Epithelial cell of esophagus (primary cell): ENCODE measurements around the gene ARAP2.

Source experiments
- DNase-seq: peaks from one replicate; pipeline ENCODE4 v3.0.0; 2010; ENCODE audit warnings: low read depth
- H3K4me3 ChIP-seq: 2 replicates; pipeline ENCODE4 v1.5.1; 2011; ENCODE audit warnings: mild to moderate bottlenecking, low read length, control low read depth
- TF ChIP-seq, protein P1 (sequence below): IDR thresholded peaks from 2 replicates; pipeline ENCODE4 v1.5.1; 2011; ENCODE audit warnings: low read depth, mild to moderate bottlenecking, low read length, control low read depth, inconsistent platforms; ENCODE audit not compliant: insufficient read depth; ENCODE audit errors: missing control alignments

The ARAP2 gene

GRCh38 chr4:36042122-36042970, 202.0 kb downstream of the ARAP2 start:
- no peak for DNase-seq
- H3K4me3 ChIP-seq: no peak overlapping the region
- TF ChIP-seq, protein P1, sequence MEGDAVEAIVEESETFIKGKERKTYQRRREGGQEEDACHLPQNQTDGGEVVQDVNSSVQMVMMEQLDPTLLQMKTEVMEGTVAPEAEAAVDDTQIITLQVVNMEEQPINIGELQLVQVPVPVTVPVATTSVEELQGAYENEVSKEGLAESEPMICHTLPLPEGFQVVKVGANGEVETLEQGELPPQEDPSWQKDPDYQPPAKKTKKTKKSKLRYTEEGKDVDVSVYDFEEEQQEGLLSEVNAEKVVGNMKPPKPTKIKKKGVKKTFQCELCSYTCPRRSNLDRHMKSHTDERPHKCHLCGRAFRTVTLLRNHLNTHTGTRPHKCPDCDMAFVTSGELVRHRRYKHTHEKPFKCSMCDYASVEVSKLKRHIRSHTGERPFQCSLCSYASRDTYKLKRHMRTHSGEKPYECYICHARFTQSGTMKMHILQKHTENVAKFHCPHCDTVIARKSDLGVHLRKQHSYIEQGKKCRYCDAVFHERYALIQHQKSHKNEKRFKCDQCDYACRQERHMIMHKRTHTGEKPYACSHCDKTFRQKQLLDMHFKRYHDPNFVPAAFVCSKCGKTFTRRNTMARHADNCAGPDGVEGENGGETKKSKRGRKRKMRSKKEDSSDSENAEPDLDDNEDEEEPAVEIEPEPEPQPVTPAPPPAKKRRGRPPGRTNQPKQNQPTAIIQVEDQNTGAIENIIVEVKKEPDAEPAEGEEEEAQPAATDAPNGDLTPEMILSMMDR: no peak

DNA sequence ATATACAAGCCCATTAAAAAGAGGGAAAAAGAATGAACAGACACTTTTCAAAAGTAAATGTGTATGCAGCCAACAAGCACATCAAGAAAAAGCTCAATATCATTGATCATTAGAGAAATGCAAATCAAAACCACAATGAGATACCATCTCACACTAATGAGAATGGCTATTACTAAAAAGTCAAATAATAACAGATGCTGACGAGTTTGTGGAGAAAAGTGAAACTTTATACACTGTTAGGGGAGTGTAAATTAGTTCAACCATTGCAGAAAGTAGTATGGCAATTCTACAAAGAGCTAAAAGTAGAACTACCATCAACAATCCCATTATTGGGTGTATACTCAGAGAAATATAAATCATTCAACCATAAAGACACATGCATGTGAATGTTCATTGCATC, 203.0 kb downstream of the ARAP2 start:
- TF ChIP-seq, protein P1: no peak
- DNase-seq: no peak
- no peak overlapping the region for H3K4me3 ChIP-seq

DNA sequence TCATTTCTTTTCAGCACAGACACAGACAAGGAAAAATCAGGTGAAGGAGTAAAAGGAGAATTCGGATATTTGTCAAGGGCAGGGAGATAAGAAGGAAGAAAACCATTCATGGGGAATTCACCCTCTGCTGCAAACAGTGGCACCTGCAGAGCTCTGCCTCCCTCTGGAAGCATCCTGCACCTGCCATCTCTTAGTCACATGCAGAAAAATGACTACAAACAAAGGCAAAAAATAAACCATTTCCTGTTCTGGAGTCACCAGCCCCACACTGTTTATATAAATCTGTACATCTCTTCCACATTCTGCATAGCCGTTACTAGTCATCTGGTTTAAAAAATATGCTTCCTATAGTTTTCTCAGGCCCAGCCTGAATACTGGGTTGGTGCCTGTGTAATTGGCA, 205.3 kb downstream of the ARAP2 start:
- no peak overlapping the region for H3K4me3 ChIP-seq
- DNase-seq: no peak
- TF ChIP-seq, protein P1: peak; percentile 15

- TF ChIP-seq, protein P1: no peak
- no peak overlapping the region for H3K4me3 ChIP-seq
- no peak for DNase-seq
Measured at GRCh38 chr4:36038491-36038890, 205.8 kb downstream of the ARAP2 start.

DNA sequence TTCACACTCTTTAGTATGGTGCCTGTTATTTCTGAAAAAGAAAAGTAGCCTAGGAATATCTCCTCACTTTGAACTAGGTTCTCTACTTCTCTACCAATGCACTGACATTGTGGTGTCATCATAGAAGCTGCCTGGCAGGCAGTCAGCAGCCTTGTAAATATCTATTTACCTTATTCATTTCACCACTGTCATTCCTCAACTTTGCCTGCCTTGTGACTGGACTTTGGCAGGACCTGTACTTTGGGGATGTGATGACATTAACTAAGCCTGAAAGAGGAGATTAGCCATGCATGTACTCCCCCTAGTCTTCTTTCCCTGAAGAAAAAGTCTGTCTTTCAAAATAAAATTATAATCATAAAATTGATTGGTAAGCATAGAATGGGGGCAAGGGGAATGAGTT, 207.2 kb downstream of the ARAP2 start:
- no peak overlapping the region for H3K4me3 ChIP-seq
- no peak for DNase-seq
- TF ChIP-seq, protein P1: no peak

DNA sequence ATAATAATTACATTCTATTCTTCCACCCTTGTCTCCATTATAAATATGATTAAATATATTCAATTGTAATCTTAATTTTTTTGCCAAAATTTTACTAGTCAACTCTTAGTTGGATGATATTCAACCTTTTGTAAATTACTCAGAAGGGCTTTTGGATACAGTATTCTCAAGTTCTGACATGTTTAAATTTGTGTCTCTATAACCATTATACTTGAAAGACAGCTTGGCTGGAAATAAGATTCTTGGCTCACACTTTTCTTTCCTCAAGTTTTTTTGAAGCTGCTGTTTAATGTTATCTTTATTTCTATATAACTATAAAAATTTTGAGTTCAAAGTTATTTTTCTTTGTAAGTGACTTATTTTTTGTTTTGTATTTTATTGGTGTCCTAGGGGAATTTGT, 214.4 kb downstream of the ARAP2 start:
- H3K4me3 ChIP-seq: no peak overlapping the region
- TF ChIP-seq, protein P1: no peak
- peak; percentile 44 for DNase-seq

GRCh38 chr4:36027203-36027602, 217.1 kb downstream of the ARAP2 start:
- TF ChIP-seq, protein P1: no peak
- DNase-seq: no peak
- H3K4me3 ChIP-seq: no peak overlapping the region
